H1 (cell line): ENCODE measurements around the gene PRKCD. TPM values are rescaled to one million over a fixed set of nuclear protein-coding genes. Genes with fewer than 3 reads are reported as not detected.

Experiments
- CTCF ChIA-PET: fragments of 300-600 bp; sonication (Branson Sonifier 250); formaldehyde crosslinking; loops from one replicate; lab custom pipeline; 2021; ENCODE audit not compliant: partially characterized antibody; lab: Charles Lee
- POLR2A ChIA-PET: fragments of 300-600 bp; sonication (Branson Sonifier 250); formaldehyde crosslinking; loops from one replicate; lab custom pipeline; 2021; ENCODE audit warnings: inconsistent platforms; ENCODE audit not compliant: partially characterized antibody; lab: Charles Lee
- DNase-seq, 2 experiments: peaks; one replicate each; pipeline versions ENCODE4 v3.0.0 to v3.0.0-alpha.2; 2010 to 2022; ENCODE audit warnings: low spot score in 2 of 2, low read depth in 1 of 2, mixed read lengths in 1 of 2
- FAIRE-seq: peaks from 2 replicates; lab custom pipeline; 2011; peaks lifted over from hg19 to GRCh38; lab: Jason Lieb, UNC
- H2AFZ ChIP-seq: 2 replicates; pipeline ENCODE4 v1.8.1; 2012; ENCODE audit warnings: low read length, inconsistent platforms
- H2AK5ac ChIP-seq: 2 replicates; pipeline ENCODE4 v1.6.1; 2013; ENCODE audit warnings: low read depth, low read length
- H2BK120ac ChIP-seq: replicated peaks from 2 replicates; pipeline ENCODE3; 2013; ENCODE audit warnings: low read depth, low read length, inconsistent platforms
- H2BK12ac ChIP-seq: 2 replicates; pipeline ENCODE4 v1.6.1; 2013; ENCODE audit warnings: low read depth, low read length
- H2BK15ac ChIP-seq: 2 replicates; pipeline ENCODE4 v1.6.1; 2013; ENCODE audit warnings: low read length
- H2BK20ac ChIP-seq: 2 replicates; pipeline ENCODE4 v1.6.1; 2013; ENCODE audit warnings: low read length
- H2BK5ac ChIP-seq: 2 replicates; pipeline ENCODE4 v1.6.1; 2013; ENCODE audit warnings: low read depth, low read length
- H3K14ac ChIP-seq: 2 replicates; pipeline ENCODE4 v1.6.1; 2013; ENCODE audit warnings: inconsistent platforms; ENCODE audit not compliant: insufficient read length
- H3K18ac ChIP-seq: 2 replicates; pipeline ENCODE4 v1.6.1; 2013; ENCODE audit warnings: low read length; ENCODE audit errors: extremely low read depth
- H3K23ac ChIP-seq: 2 replicates; pipeline ENCODE4 v1.6.1; 2013; ENCODE audit warnings: inconsistent platforms; ENCODE audit not compliant: insufficient read length
- H3K23me2 ChIP-seq: 2 replicates; pipeline ENCODE4 v1.6.1; 2013; ENCODE audit warnings: low read depth, low read length
- H3K27ac ChIP-seq: 2 replicates; pipeline ENCODE4 v1.6.1; 2011; ENCODE audit warnings: low read depth, low read length, inconsistent platforms
- H3K27me3 ChIP-seq, 4 experiments: replicated peaks in 1 of 4; 1 replicate in 1 of 4; 2 replicates in 3 of 4; pipeline versions ENCODE4 v1.6.1 to v1.8.1; 2011 to 2013; ENCODE audit warnings: low read length in 3 of 4, mild to moderate bottlenecking in 3 of 4, inconsistent platforms in 2 of 4, mixed read lengths in 2 of 4, moderate library complexity in 1 of 4; ENCODE audit not compliant: control insufficient read depth in 3 of 4, insufficient read depth in 3 of 4; ENCODE audit errors: extremely low read depth in 1 of 4
- H3K36me3 ChIP-seq, 4 experiments: 2 replicates each; pipeline versions ENCODE4 v1.6.1 to v1.8.1; 2011 to 2013; ENCODE audit warnings: mild to moderate bottlenecking in 4 of 4, low read length in 3 of 4, moderate library complexity in 2 of 4, control low read depth in 1 of 4, inconsistent platforms in 1 of 4; ENCODE audit not compliant: insufficient read depth in 4 of 4, control insufficient read depth in 2 of 4
- H3K4ac ChIP-seq: replicated peaks from 2 replicates; pipeline ENCODE3; 2013; ENCODE audit warnings: low read length, low read depth, mixed read lengths, inconsistent platforms; ENCODE audit not compliant: insufficient read length
- H3K4me1 ChIP-seq, 4 experiments: replicated peaks in 1 of 4; 1 replicate in 1 of 4; 2 replicates in 3 of 4; pipeline versions ENCODE4 v1.6.1 to v1.8.1; 2011 to 2013; ENCODE audit warnings: low read length in 3 of 4, inconsistent platforms in 2 of 4, mixed read lengths in 1 of 4; ENCODE audit not compliant: insufficient read depth in 4 of 4, control insufficient read depth in 3 of 4
- H3K4me2 ChIP-seq, 2 experiments: 2 replicates each; pipeline versions ENCODE4 v1.6.1 to v1.8.1; 2011 to 2013; ENCODE audit warnings: low read depth in 2 of 2, low read length in 2 of 2, control low read depth in 1 of 2, inconsistent platforms in 1 of 2, mild to moderate bottlenecking in 1 of 2; ENCODE audit not compliant: insufficient read depth in 1 of 2
- H3K4me3 ChIP-seq, 4 experiments: fragments of 200-600, 300-600 bp in 1 of 4; sonication (generic), shearing (Covaris generic), sonication (Bioruptor Twin) in 1 of 4; 2 replicates each; pipeline versions ENCODE4 v1.5.1 to v1.8.1; 2011 to 2016; ENCODE audit warnings: low read length in 4 of 4, low read depth in 3 of 4, control low read depth in 2 of 4, inconsistent platforms in 2 of 4, mild to moderate bottlenecking in 2 of 4, mixed read lengths in 1 of 4, moderate library complexity in 1 of 4; ENCODE audit not compliant: insufficient read depth in 2 of 4; ENCODE audit errors: extremely low read depth in 1 of 4
- H3K56ac ChIP-seq: replicated peaks from 2 replicates; pipeline ENCODE3; 2013; ENCODE audit warnings: low read depth, mild to moderate bottlenecking, mixed read lengths, low read length, inconsistent platforms; ENCODE audit not compliant: insufficient read length
- H3K79me1 ChIP-seq: 2 replicates; pipeline ENCODE4 v1.6.1; 2013; ENCODE audit warnings: low read depth, low read length, control low read depth
- H3K79me2 ChIP-seq, 2 experiments: 2 replicates each; pipeline versions ENCODE4 v1.6.1 to v1.8.1; 2012 to 2013; ENCODE audit warnings: low read length in 2 of 2, mild to moderate bottlenecking in 2 of 2, inconsistent platforms in 1 of 2; ENCODE audit not compliant: insufficient read depth in 2 of 2, control insufficient read depth in 1 of 2
- H3K9ac ChIP-seq, 4 experiments: replicated peaks in 1 of 4; 1 replicate in 1 of 4; 2 replicates in 3 of 4; pipeline versions ENCODE4 v1.6.1 to v1.8.1; 2011 to 2013; ENCODE audit warnings: low read depth in 3 of 4, low read length in 3 of 4, control low read depth in 2 of 4, mild to moderate bottlenecking in 2 of 4, moderate library complexity in 2 of 4, inconsistent platforms in 1 of 4; ENCODE audit errors: extremely low read depth in 1 of 4
- H3K9me3 ChIP-seq, 2 experiments: 2 replicates each; pipeline versions ENCODE4 v1.6.1 to v1.8.1; 2012 to 2013; ENCODE audit warnings: mild to moderate bottlenecking in 2 of 2, moderate library complexity in 2 of 2, control low read depth in 1 of 2, inconsistent platforms in 1 of 2, low read depth in 1 of 2, low read length in 1 of 2, mixed read lengths in 1 of 2; ENCODE audit not compliant: insufficient read depth in 2 of 2
- H4K20me1 ChIP-seq, 2 experiments: replicated peaks in 1 of 2; 2 replicates each; pipeline versions ENCODE3 to v1.8.1; 2011 to 2013; ENCODE audit warnings: inconsistent platforms in 2 of 2, low read length in 2 of 2, mild to moderate bottlenecking in 1 of 2; ENCODE audit not compliant: insufficient read depth in 2 of 2, control insufficient read depth in 1 of 2
- H4K5ac ChIP-seq: 2 replicates; pipeline ENCODE4 v1.6.1; 2013; ENCODE audit warnings: low read length, low read depth, mixed read lengths, inconsistent platforms; ENCODE audit not compliant: insufficient read length
- H4K8ac ChIP-seq: 2 replicates; pipeline ENCODE4 v1.8.0; 2013; ENCODE audit warnings: mild to moderate bottlenecking, moderate library complexity, low read length, inconsistent platforms; ENCODE audit not compliant: insufficient read depth; ENCODE audit errors: extremely low read depth
- H4K91ac ChIP-seq: replicated peaks from 2 replicates; pipeline ENCODE3; 2013; ENCODE audit warnings: low read length, mixed read lengths, inconsistent platforms; ENCODE audit not compliant: insufficient read length
- CEBPB ChIP-seq: IDR thresholded peaks from 2 replicates; pipeline ENCODE4 v1.6.1; 2012; ENCODE audit warnings: low read depth, low read length
- EP300 ChIP-seq, 2 experiments: IDR thresholded peaks; 1 replicate in 1 of 2; 2 replicates in 1 of 2; pipeline ENCODE4 v1.6.1; 2011 to 2012; ENCODE audit warnings: low read depth in 2 of 2, low read length in 2 of 2, mild to moderate bottlenecking in 2 of 2, borderline replicate concordance in 1 of 2, inconsistent platforms in 1 of 2, moderate library complexity in 1 of 2
- HDAC2 ChIP-seq, 2 experiments: fragments of 300-600 bp in 1 of 2; sonication (generic) in 1 of 2; IDR thresholded peaks; 2 replicates each; pipeline ENCODE4 v1.6.1; 2011 to 2012; ENCODE audit warnings: low read depth in 2 of 2, low read length in 2 of 2, mild to moderate bottlenecking in 2 of 2, moderate library complexity in 2 of 2, borderline replicate concordance in 1 of 2, inconsistent platforms in 1 of 2
- MAX ChIP-seq: IDR thresholded peaks from 2 replicates; pipeline ENCODE4 v1.6.1; 2012; ENCODE audit warnings: inconsistent platforms
- SIN3A ChIP-seq, 2 experiments: IDR thresholded peaks in 1 of 2; conservative IDR thresholded peaks in 1 of 2; 2 replicates each; pipeline ENCODE4 v1.6.1; 2011 to 2012; ENCODE audit warnings: low read length in 2 of 2, improper control_type of control experiment in 1 of 2, low read depth in 1 of 2, mild to moderate bottlenecking in 1 of 2
- WGBS, 2 experiments: shearing (Covaris generic) in 1 of 2; methylation state at CpG; one replicate each; pipeline versions ENCODE4 v1.1.6 to v1.1.7; 2013 to 2015; ENCODE audit warnings: low lambda C conversion rate in 2 of 2, mixed read lengths in 2 of 2, inconsistent platforms in 1 of 2, low coverage in 1 of 2, missing lambda C conversion rate in 1 of 2; ENCODE audit not compliant: insufficient replicate concordance in 2 of 2, insufficient coverage in 1 of 2, insufficient read length in 1 of 2; ENCODE audit errors: extremely low coverage in 1 of 2, missing lambda C conversion rate in 1 of 2; 5-methylcytosine and 5-hydroxymethylcytosine counted together
- polyA plus RNA-seq, 7 experiments: library from polyadenylated mRNA; depleted of rRNA in 3 of 7; stranded (reverse) in 5 of 7; unstranded in 2 of 7; fragments of >200 nt in 5 of 7; fragments of 200-250 nt in 2 of 7; gene quantifications; 1 replicate in 5 of 7; 2 replicates in 1 of 7; 4 replicates in 1 of 7; pipeline versions ENCODE4 v1.2.1 to v1.2.3, GENCODE V29; 2011 to 2013; ENCODE audit warnings: missing spikeins in 2 of 7, mixed read lengths in 2 of 7
- total RNA-seq: library from RNA; stranded (reverse); fragmentation: NEBNext Ultra II Directional; extraction: Animal tissue kit (Norgen Biotek cat#: 25700); gene quantifications from 2 replicates; pipeline ENCODE4 v1.2.1, GENCODE V29; 2021

The PRKCD gene
- total and polyA plus RNA-seq, 2 of the 8 experiments (the other 6 are each of a cell fraction or from before 2014, with no cell fraction given) = 22.6 to 23.9 TPM

GRCh38 chr3:53224026-53224425 lies 63.0 kb downstream of the PRKCD start:
- no peaks in the 10 kb centered on the region for H3K23me2 ChIP-seq
- H4K5ac ChIP-seq = no peak overlapping the region
- TF ChIP-seq CEBPB = no peak
- TF ChIP-seq MAX = no peak
- no peak for TF ChIP-seq HDAC2 (IDR thresholded peaks at IDR 0.05; ENCODE audit: borderline replicate concordance in 1 of 2, low read depth in 2 of 2, low read length in 2 of 2)
- no peak for TF ChIP-seq SIN3A (conservative IDR thresholded peaks at IDR 0.05 in 1 of 2, IDR thresholded peaks at IDR 0.05 in 1 of 2; ENCODE audit: low read depth in 1 of 2, low read length in 2 of 2)
- TF ChIP-seq EP300 (IDR thresholded peaks at IDR 0.05; ENCODE audit: borderline replicate concordance in 1 of 2, low read depth in 2 of 2, low read length in 2 of 2) = no peak
- no peak overlapping the region for H4K91ac ChIP-seq
- H2BK12ac ChIP-seq = no peak overlapping the region
- no peak overlapping the region for H3K18ac ChIP-seq
- no peak overlapping the region for H3K4ac ChIP-seq
- no peak overlapping the region for H2BK20ac ChIP-seq
- CTCF ChIA-PET = interaction anchor here (0.9 to 6.6 kb wide), 5 partner anchors 11 to 111 kb away, joined by 3 to 68 read pairs (median 6); no protein-coding TSS in a partner anchor
- H3K27me3 ChIP-seq = no peaks in the 10 kb centered on the region
- H2BK120ac ChIP-seq = no peak overlapping the region
- H3K14ac ChIP-seq = no peak overlapping the region
- H3K4me2 ChIP-seq = no peak overlapping the region
- no peaks in the 10 kb centered on the region; a peak in 1 of 4 replicates for H3K79me2 ChIP-seq
- H3K36me3 ChIP-seq = peaks cover 42 to 59% (median 56%) of the 10 kb centered on the region in 4 experiments
- no peaks in the 10 kb centered on the region for H3K9me3 ChIP-seq
- no peak overlapping the region for H3K23ac ChIP-seq
- H3K9ac ChIP-seq = no peak overlapping the region
- no peak overlapping the region for H3K4me3 ChIP-seq
- no peak overlapping the region for H2AFZ ChIP-seq
- no peak overlapping the region for H4K8ac ChIP-seq
- H2BK15ac ChIP-seq = no peak overlapping the region
- DNase-seq (no peak), FAIRE-seq (no peak)
- H3K4me1 ChIP-seq = peaks cover 0 to 2% (median 0%) of the 10 kb centered on the region in 4 experiments; a peak in 1 of 7 replicates
- no peak overlapping the region for H3K27ac ChIP-seq
- 0 out of 2 replicates have a peak overlapping the region, but pooled peaks have one; percentile 24 for H2BK5ac ChIP-seq
- no peaks in the 10 kb centered on the region; the same call in 1 of the 2 replicates for H3K79me1 ChIP-seq
- no peak overlapping the region for H2AK5ac ChIP-seq
- 100% methylated on average over 5 of the region's 5 CpGs; no CpG with 5 or more reads in 1 of the 2 experiments for WGBS, 2 experiments
- H3K56ac ChIP-seq = no peak overlapping the region
- POLR2A ChIA-PET = interaction anchor here (1.2 to 28.5 kb wide), 8 partner anchors 10 to 269 kb away, joined by 3 to 449 read pairs (median 6); partner anchors contain the start of gene TKT
- H4K20me1 ChIP-seq = peaks cover 11 to 37% of the 10 kb centered on the region in 2 experiments
